ENCODE results near the gene ABCA3.

- TF ChIP-seq CTCF (IDR thresholded peaks at IDR 0.05) (no peak), EZH2 (IDR thresholded peaks at IDR 0.05; ENCODE audit: borderline replicate concordance, insufficient read depth, low read depth, low read length, poor library complexity, severe bottlenecking) (no peak)
Measured at GRCh38 chr16:2229091-2229490, 111.4 kb downstream of the ABCA3 start.

All from B cell (primary cell).